Effector memory CD8-positive, alpha-beta T cell (primary cell): ENCODE results near the gene VAV3.

Source experiments
- ATAC-seq: fragments of 150-1000 bp; cut with Tn5 transposase; replicated peaks from 2 replicates; pipeline ENCODE4 v1.10.0; 2021; ENCODE audit warnings: mild to moderate bottlenecking, moderate library complexity
- DNase-seq, 3 experiments: peaks; one replicate each; pipeline ENCODE4 v3.0.0; 2021
- H3K27ac Mint-ChIP-seq, 2 donors: one replicate each; pipeline ENCODE4 v1.8.0; 2022; ENCODE audit warnings: mild to moderate bottlenecking in 2 of 2, mixed read lengths in 2 of 2, moderate library complexity in 2 of 2
- H3K27me3 Mint-ChIP-seq, 2 donors: one replicate each; pipeline ENCODE4 v1.8.0; 2022; ENCODE audit warnings: mixed read lengths in 2 of 2
- H3K36me3 Mint-ChIP-seq: one replicate; pipeline ENCODE4 v1.8.0; 2022; ENCODE audit warnings: mild to moderate bottlenecking, moderate library complexity, mixed read lengths; ENCODE audit not compliant: insufficient read depth
- H3K4me1 Mint-ChIP-seq, 2 donors: one replicate each; pipeline ENCODE4 v1.8.0; 2022; ENCODE audit warnings: low read depth in 2 of 2, mixed read lengths in 2 of 2
- H3K4me3 Mint-ChIP-seq, 2 donors: one replicate each; pipeline ENCODE4 v1.8.0; 2022; ENCODE audit warnings: mild to moderate bottlenecking in 2 of 2, mixed read lengths in 2 of 2, moderate library complexity in 2 of 2
- H3K9me3 Mint-ChIP-seq, 2 donors: one replicate each; pipeline ENCODE4 v1.8.0; 2022; ENCODE audit warnings: mixed read lengths in 2 of 2

The VAV3 gene

DNA sequence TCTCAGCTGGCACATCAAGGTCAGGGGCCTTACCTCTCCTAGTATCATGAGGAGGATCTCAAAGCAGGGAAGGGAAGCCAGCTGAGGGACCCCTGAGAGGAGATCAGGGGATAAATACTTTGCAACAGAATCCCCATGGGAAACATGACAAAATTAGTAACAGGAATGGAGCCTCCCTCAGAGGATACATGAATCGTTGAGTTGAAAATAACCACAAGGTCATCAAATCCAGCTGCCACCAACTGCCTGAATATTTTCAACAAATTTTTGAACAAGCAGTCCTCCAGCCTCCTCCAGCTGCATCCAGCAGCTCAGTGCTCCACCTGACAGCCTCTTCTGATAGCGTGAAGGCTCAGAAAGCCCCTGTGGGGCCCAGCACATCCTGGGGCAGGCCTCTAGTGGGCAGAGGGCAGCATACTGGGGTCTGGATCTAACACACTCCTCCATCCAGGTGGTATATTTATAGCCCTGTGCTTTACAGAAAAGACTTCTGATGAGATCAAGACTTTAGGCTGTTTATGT lies 419.9 kb downstream of the VAV3 start:
- Mint-ChIP-seq H3K27ac (no peak overlapping the region), H3K27me3 (peaks cover 10 to 12% of the 10 kb centered on the region in 2 donors), H3K9me3 (no peaks in the 10 kb centered on the region), H3K4me1 (no peaks in the 10 kb centered on the region), H3K36me3 (no peaks in the 10 kb centered on the region), H3K4me3 (no peak overlapping the region)
- ATAC-seq (no peak), DNase-seq (no peak)

DNA sequence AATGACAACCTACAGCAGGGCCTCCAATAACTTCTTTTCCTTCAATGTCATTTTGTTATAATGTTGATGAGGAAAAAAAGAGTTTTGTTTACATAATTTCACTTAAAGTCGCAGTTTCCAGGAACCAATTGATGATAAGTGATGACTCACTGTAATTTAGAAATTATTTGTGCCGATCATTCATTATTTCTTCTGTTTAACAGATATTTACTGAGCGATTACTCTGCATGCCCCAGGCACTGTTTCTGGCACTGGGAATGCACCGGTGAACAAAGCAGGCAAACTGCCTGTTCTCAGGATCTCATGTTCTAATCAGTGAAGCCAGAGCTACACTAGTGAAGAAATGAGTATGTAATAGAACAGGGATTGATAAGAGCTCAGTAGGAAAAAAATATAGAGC lies 420.7 kb downstream of the VAV3 start:
- no peak for DNase-seq
- ATAC-seq = no peak
- Mint-ChIP-seq H3K27ac (no peak overlapping the region), H3K27me3 (peaks cover 11 to 12% of the 10 kb centered on the region in 2 donors), H3K9me3 (no peaks in the 10 kb centered on the region), H3K4me3 (no peak overlapping the region), H3K36me3 (no peaks in the 10 kb centered on the region), H3K4me1 (no peaks in the 10 kb centered on the region)

DNA sequence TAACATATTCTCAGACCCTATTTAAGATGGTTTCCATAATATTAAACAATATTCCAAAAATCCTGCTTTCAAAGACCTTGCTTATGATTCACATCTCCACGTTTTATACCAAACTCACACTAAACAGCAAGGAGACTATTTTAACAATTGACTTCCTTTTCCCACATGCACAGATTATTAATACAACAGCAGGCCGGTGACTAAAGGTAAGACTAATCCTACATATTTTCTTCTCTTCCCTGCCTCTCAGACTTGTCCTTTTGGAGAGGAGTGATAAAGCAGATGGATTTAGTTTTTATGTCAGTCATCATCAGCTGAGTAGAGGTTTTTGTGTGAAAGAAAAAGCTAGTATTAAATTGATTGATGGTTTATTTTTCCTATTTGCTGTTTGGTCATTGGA lies 423.6 kb downstream of the VAV3 start:
- no peak overlapping the region for H3K4me3 Mint-ChIP-seq
- H3K27me3 Mint-ChIP-seq = peaks cover 11 to 12% of the 10 kb centered on the region in 2 donors
- ATAC-seq = no peak
- H3K9me3 Mint-ChIP-seq = no peaks in the 10 kb centered on the region
- no peaks in the 10 kb centered on the region for H3K4me1 Mint-ChIP-seq
- no peak overlapping the region for H3K27ac Mint-ChIP-seq
- DNase-seq = no peak
- no peaks in the 10 kb centered on the region for H3K36me3 Mint-ChIP-seq

DNA sequence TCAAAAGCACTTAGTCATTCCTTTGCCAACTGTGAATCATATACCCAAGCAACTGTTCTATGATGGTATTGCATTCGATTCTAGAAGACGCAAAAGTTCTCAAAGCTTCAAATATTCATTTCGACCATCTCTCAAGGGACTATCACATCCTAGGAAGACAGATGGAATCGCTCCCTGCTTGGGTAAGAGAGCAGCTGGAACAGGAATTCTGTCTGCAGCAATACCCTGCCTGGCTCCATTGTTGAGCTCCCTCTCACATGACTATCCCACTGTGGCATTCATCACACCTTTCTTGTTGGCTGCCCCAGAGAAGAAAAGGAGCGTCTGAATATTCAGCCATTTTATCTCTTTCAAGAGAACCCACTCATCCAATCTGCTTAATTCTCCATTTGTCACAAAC lies 426.5 kb downstream of the VAV3 start:
- Mint-ChIP-seq H3K4me1 (no peaks in the 10 kb centered on the region), H3K4me3 (no peak overlapping the region), H3K9me3 (no peaks in the 10 kb centered on the region), H3K27ac (no peak overlapping the region), H3K27me3 (peaks cover 12 to 24% of the 10 kb centered on the region in 2 donors), H3K36me3 (no peaks in the 10 kb centered on the region)
- DNase-seq = no peak
- ATAC-seq = no peak

DNA sequence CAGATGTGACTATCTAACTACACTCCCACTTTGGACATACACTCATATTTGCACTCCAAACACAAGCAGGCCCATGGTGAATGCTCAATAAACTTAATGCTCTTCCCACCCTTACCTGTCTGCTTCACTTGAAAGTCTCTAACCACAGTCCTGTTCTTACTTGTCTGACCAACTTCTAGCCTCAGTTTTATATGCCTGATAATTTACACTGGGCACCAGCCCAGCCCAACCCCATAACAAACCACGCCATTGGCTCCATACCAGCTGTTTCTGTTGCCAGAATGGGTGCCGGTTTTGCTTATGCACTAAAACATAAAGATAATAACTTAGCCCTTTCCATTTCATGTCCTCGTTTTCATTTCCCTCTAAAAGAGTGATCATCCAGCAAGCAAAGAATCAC lies 428.7 kb downstream of the VAV3 start:
- DNase-seq (no peak), ATAC-seq (no peak)
- H3K4me3 Mint-ChIP-seq = no peak overlapping the region
- H3K27me3 Mint-ChIP-seq = peaks cover 18 to 24% of the 10 kb centered on the region in 2 donors
- no peak overlapping the region for H3K27ac Mint-ChIP-seq
- H3K9me3 Mint-ChIP-seq = no peaks in the 10 kb centered on the region
- no peaks in the 10 kb centered on the region for H3K36me3 Mint-ChIP-seq
- H3K4me1 Mint-ChIP-seq = no peaks in the 10 kb centered on the region

DNA sequence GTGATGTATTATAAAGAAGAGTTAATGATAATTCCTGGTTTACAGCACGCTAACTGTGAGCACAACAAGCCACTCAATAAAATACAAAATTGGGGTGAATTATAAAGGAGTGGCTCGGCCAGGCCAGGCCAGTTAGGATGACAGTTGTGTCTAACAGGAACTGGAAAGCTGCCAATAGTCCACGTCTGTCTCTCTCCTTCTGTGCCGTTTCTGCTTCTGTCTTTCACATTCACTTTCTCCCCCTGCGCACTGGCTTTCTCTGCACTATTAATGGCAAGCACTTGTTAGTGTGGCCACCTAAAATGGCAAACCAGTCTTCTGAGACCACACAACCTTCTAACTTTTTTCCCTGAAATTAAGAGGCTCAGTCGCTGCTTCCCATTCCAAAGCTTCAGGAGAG lies 429.9 kb downstream of the VAV3 start:
- no peaks in the 10 kb centered on the region for H3K4me1 Mint-ChIP-seq
- H3K4me3 Mint-ChIP-seq = no peak overlapping the region
- ATAC-seq (no peak), DNase-seq (no peak)
- H3K9me3 Mint-ChIP-seq = no peaks in the 10 kb centered on the region
- H3K36me3 Mint-ChIP-seq = no peaks in the 10 kb centered on the region
- peaks cover 12 to 13% of the 10 kb centered on the region in 2 donors for H3K27me3 Mint-ChIP-seq
- H3K27ac Mint-ChIP-seq = no peak overlapping the region

DNA sequence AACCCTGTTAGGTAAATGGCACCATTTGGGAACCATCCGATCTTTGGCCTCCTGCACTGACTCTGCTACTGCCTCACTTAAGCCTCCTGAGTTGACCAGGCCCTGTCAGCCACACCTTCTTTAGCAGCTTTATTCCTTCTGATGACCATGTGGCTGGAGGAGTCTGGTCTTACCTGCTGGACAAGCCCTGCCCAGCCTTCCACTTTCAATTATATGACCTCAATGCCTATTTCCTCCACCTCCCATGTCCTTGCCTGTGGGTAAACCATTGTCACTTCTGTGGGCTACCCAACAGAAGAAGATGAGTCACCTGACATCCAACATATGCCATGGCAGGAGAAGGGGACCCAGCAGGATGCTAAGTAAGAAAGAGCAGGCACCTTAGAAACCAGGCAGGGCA lies 430.3 kb downstream of the VAV3 start:
- ATAC-seq = no peak
- Mint-ChIP-seq H3K9me3 (no peaks in the 10 kb centered on the region), H3K4me1 (no peaks in the 10 kb centered on the region), H3K27ac (no peak overlapping the region), H3K27me3 (peaks cover 15 to 17% of the 10 kb centered on the region in 2 donors), H3K4me3 (no peak overlapping the region), H3K36me3 (no peaks in the 10 kb centered on the region)
- DNase-seq = no peak

DNA sequence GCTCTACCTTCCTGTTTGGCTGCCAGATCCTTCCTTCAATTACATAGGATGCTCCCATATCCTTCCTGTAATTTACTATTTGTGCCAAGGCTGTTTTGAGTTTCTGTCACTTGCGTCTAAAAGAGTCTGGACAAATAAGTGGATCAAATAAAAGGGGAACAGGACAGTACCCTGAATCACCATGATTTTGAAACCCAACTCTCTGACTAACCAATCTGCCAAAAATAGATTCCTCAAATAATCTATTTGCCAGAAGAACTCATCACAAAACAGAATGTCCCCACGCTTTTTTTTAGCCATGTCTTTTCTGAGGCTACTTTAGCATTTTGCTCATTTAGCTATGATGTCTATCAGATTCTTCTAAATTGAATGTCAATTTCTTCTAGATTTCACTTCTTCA lies 431.5 kb downstream of the VAV3 start:
- Mint-ChIP-seq H3K27me3 (peaks cover 19 to 24% of the 10 kb centered on the region in 2 donors), H3K4me3 (no peak overlapping the region), H3K36me3 (no peaks in the 10 kb centered on the region), H3K4me1 (no peaks in the 10 kb centered on the region), H3K9me3 (no peaks in the 10 kb centered on the region), H3K27ac (no peak overlapping the region)
- DNase-seq = no peak
- no peak for ATAC-seq

DNA sequence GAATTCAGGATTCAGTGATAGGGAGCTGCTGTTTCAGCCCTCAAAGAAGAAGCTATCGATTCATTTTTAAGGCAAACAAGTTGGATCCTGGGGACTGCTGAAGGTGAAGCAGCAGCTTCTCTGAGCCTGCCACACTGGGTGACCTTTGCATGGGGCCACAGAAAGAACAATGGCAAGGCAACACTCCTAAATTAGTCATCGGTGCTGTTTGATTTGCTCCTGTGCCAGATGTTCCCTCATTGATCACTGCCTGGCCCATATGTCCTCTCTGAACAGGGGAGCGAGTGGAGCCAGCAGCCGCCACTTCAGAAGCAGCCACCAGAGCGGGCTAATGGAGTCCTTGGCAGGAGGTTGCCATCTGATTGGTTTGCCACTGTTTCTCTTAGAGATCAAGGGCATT lies 432.7 kb downstream of the VAV3 start:
- Mint-ChIP-seq H3K9me3 (no peaks in the 10 kb centered on the region), H3K36me3 (no peaks in the 10 kb centered on the region), H3K27ac (no peak overlapping the region), H3K27me3 (peaks cover 25 to 34% of the 10 kb centered on the region in 2 donors), H3K4me1 (no peaks in the 10 kb centered on the region), H3K4me3 (no peak overlapping the region)
- no peak for ATAC-seq
- no peak for DNase-seq

DNA sequence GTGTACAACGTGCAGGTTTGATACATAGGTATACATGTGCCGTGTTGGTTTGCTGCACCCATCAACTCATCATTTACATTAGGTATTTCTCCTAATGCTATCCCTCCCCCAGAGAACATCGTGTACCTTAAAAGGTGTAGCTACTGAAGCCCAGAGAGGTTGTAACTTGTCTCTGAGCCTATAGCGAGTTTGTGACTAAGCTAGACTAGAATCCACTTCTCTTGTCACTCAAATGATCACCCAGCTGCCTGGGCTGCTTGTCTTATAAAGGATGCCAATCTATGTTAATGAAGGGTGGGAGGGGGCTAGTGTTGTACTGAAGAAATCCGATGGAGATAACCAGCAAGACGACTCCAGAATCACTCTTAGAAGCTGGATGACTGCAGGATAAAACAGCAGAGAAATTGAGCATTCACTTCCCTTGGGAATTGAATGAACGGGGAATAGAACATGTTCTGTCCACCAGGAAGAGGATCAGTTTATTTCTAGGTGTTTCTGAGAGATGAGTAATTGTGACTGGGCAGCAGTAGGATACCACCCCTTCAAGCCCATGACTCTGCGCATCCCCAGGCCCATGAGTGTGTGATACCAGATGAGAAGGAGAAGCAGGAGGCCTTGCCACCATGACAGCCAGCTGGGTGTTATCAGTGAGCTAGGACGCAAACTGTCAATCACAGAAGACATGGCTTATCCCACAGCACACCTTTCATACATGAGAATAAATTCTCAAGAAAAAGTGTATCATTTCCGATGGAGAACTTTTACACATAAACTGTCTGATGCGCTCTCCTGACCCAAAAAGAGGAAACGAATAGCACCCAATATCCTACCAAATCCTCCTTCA lies 433.7 kb downstream of the VAV3 start:
- Mint-ChIP-seq H3K27me3 (peaks cover 25 to 34% of the 10 kb centered on the region in 2 donors), H3K9me3 (no peaks in the 10 kb centered on the region), H3K4me3 (no peak overlapping the region), H3K4me1 (no peaks in the 10 kb centered on the region), H3K27ac (no peak overlapping the region), H3K36me3 (no peaks in the 10 kb centered on the region)
- no peak for ATAC-seq
- DNase-seq = no peak

DNA sequence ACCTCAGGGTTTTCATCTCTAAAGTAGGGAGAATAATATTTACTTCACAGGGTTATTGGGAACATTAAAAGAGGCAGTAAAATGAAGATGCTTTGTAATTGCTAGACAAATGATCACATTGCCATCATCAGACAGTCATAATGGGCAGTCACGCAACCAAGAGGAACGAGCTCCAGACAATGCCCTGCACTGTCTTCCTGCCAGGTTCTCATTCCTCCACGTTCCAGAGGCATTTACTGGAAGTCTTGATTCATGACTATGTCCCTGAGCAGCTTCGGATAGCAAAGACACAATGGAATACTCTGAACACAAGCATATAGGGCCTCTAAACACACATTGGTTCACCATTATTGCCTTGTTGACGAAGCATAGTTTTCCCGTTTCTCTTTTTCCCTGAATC lies 434.4 kb downstream of the VAV3 start:
- H3K4me1 Mint-ChIP-seq = no peaks in the 10 kb centered on the region
- H3K27ac Mint-ChIP-seq = no peak overlapping the region
- ATAC-seq (no peak), DNase-seq (no peak)
- H3K36me3 Mint-ChIP-seq = no peaks in the 10 kb centered on the region
- no peaks in the 10 kb centered on the region for H3K9me3 Mint-ChIP-seq
- no peak overlapping the region for H3K4me3 Mint-ChIP-seq
- peaks cover 25 to 34% of the 10 kb centered on the region in 2 donors for H3K27me3 Mint-ChIP-seq

DNA sequence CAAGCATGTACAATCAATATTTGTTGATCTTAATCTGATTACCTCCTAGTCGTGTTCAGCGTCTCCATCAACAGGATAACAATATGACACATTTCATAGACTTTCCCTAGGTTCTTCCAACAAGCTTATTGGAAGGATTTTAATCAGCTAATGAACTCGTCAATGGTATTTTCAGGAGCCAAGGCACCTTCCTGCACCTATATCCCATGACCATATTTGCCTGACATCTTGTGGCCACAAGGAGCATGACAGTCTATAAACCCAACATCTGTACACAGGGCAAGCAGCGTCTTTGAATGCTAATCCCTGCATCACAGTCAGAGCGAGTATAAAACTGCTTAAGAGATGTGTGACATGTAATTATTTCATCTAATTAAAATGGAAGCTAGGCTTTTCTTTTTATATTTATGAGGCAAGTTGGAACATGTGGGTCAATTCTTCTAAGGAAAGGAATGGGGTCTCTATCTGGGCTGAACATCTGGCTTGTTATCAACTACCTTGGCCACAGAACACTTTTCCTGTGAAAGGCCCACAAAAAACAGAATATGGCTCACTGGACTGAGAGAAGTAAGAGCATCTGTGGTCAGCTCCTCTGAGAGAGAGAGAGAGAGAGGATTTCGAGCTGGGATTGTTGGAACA lies 435.4 kb downstream of the VAV3 start:
- Mint-ChIP-seq H3K4me3 (no peak overlapping the region), H3K27me3 (peaks cover 26 to 31% of the 10 kb centered on the region in 2 donors), H3K27ac (no peak overlapping the region), H3K4me1 (no peaks in the 10 kb centered on the region), H3K9me3 (no peaks in the 10 kb centered on the region), H3K36me3 (no peaks in the 10 kb centered on the region)
- ATAC-seq (peak; percentile 41), DNase-seq (peak in 1 of 3 experiments; percentile 1)

DNA sequence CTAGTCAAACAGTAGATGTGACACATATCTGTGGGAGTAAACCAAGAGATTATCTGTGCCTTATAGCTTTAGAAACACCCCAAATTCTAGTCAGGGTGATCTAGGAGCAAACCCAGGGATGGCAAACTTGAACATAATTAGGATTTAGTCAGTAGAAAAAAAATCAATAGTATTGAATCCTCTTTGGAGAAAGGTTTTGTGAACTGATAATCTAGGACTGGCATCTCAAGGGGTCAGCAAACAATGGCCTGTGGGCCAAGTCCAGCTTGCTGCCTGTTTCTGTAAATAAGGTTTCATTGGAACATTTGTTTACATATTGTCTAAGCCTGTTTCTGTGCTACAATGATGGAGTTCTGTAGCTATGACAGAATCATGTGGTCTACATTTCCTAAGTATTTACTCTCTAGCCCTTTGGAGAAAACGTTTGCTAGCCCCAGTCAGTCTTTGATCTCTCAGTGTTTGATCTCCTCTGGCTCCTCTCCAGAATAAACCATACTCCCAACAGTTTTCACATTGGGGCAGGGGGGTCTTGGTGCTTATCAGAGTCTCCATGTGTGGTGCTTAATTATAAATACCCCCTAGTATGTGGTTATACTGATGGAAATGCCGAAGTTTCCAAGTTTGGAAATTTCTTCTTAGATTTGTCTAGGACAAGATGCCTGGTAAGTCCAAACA lies 438.3 kb downstream of the VAV3 start:
- no peak for DNase-seq
- H3K27me3 Mint-ChIP-seq = peaks cover 26 to 28% of the 10 kb centered on the region in 2 donors
- H3K36me3 Mint-ChIP-seq = no peaks in the 10 kb centered on the region
- no peaks in the 10 kb centered on the region for H3K9me3 Mint-ChIP-seq
- H3K27ac Mint-ChIP-seq = no peak overlapping the region
- no peak for ATAC-seq
- no peaks in the 10 kb centered on the region for H3K4me1 Mint-ChIP-seq
- no peak overlapping the region for H3K4me3 Mint-ChIP-seq
